ENCODE measurements around the gene CARD9.

DNA sequence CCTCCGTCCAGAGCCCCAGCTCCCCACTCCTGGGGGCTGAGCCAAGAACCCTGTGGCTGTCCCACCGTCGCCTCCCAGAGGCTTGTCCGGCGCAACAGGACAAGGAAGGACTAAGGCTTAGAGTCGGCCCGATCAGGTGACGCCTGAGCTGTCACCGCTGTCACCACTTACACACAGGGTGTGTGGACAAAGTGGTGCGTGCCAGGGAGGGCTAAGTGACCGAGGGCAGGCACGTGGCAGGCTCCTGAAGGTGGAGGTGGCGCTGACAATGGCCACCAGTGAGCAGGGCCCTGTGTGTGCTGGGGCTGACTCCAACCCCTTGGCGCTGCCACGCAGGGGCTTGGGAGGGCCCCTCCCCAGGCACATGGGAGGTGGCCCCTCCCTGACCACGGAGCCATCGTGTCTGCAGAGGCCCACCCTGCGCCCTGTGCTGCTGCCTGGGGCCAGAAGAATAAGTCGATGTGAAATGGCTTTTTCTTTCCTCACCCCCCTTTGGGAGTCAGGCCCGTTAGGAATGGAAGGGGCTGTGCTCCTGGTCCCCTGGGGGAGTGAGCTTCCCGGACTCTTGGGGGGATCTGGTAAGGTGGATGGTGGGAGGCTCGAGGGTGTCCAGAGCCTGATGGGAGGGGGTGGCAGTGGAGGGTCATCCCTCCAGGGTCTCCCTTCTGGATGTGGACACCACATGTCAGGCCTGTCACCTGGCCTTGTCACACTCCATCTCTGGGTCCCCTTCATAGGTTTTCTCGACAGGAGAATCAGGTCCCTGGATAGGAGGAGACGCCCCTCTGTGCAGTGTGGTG, 48.8 kb downstream of the CARD9 start:
- TF ChIP-seq ZNF202 (tag by site-specific recombination; IDR thresholded peaks at IDR 0.05; ENCODE audit: borderline replicate concordance) (no peak), ZBTB20 (tag by site-specific recombination; IDR thresholded peaks at IDR 0.05) (no peak), ZBTB21 (tag by site-specific recombination; IDR thresholded peaks at IDR 0.05) (no peak), ZNF274 (IDR thresholded peaks at IDR 0.05; ENCODE audit: low read length) (no peak), ZNF274 (tag by site-specific recombination; IDR thresholded peaks at IDR 0.05; ENCODE audit: borderline replicate concordance) (no peak), ZNF23 (tag by site-specific recombination; IDR thresholded peaks at IDR 0.05; ENCODE audit: borderline replicate concordance) (no peak), ZNF114 (tag by site-specific recombination; IDR thresholded peaks at IDR 0.05) (no peak), ZXDB (tag by site-specific recombination; IDR thresholded peaks at IDR 0.05) (no peak), ZNF175 (tag by site-specific recombination; IDR thresholded peaks at IDR 0.05) (no peak), ZNF121 (tag by site-specific recombination; IDR thresholded peaks at IDR 0.05) (no peak), ZNF223 (tag by site-specific recombination; IDR thresholded peaks at IDR 0.05) (no peak), CTCF (tag by site-specific recombination; IDR thresholded peaks at IDR 0.05) (peak; percentile 54), ZNF837 (tag by site-specific recombination; IDR thresholded peaks at IDR 0.05) (no peak)
- TF ChIP-seq, protein P1, sequence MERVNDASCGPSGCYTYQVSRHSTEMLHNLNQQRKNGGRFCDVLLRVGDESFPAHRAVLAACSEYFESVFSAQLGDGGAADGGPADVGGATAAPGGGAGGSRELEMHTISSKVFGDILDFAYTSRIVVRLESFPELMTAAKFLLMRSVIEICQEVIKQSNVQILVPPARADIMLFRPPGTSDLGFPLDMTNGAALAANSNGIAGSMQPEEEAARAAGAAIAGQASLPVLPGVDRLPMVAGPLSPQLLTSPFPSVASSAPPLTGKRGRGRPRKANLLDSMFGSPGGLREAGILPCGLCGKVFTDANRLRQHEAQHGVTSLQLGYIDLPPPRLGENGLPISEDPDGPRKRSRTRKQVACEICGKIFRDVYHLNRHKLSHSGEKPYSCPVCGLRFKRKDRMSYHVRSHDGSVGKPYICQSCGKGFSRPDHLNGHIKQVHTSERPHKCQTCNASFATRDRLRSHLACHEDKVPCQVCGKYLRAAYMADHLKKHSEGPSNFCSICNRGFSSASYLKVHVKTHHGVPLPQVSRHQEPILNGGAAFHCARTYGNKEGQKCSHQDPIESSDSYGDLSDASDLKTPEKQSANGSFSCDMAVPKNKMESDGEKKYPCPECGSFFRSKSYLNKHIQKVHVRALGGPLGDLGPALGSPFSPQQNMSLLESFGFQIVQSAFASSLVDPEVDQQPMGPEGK (tag by site-specific recombination; IDR thresholded peaks at IDR 0.05): peak; percentile 60; the same call in 1 of the 2 replicates

All from HEK293 (cell line).